Neural crest cell (in vitro differentiated cells): Measurements from ENCODE around the gene UFL1. TPM values are rescaled to one million over a fixed set of nuclear protein-coding genes. Genes with fewer than 3 reads are reported as not detected.
A peak's percentile ranks its signal among the peaks of the same experiment; 100 is the strongest.
"Not testable (repeated sequence)": the region's sequence is repeated elsewhere in the genome, so short reads cannot be mapped to it uniquely, and the experiment has no call there.

Experiments used
- DNase-seq: peaks from one replicate; pipeline ENCODE4 v3.0.0; 2021; ENCODE audit warnings: low read depth, mixed read lengths, low spot score
- H3K27ac Mint-ChIP-seq: one replicate; pipeline ENCODE4 v1.8.0; 2021; ENCODE audit warnings: mild to moderate bottlenecking, mixed read lengths; ENCODE audit not compliant: unreplicated experiment
- H3K27me3 Mint-ChIP-seq: 2 replicates; pipeline ENCODE4 v1.8.0; 2021; ENCODE audit warnings: low read depth, mild to moderate bottlenecking, mixed read lengths
- H3K36me3 Mint-ChIP-seq: 2 replicates; pipeline ENCODE4 v1.8.0; 2021; ENCODE audit warnings: low read depth, mild to moderate bottlenecking, mixed read lengths
- H3K4me1 Mint-ChIP-seq: 2 replicates; pipeline ENCODE4 v1.8.0; 2021; ENCODE audit warnings: mixed read lengths
- H3K4me3 Mint-ChIP-seq: one replicate; pipeline ENCODE4 v1.8.0; 2021; ENCODE audit warnings: mild to moderate bottlenecking, mixed read lengths
- H3K9me3 Mint-ChIP-seq: 2 replicates; pipeline ENCODE4 v1.8.0; 2021; ENCODE audit warnings: mixed read lengths
- CTCF ChIP-seq: fragments of 200-600 bp; sonication (generic); conservative IDR thresholded peaks from 2 replicates; pipeline ENCODE4 v1.5.0; 2021; ENCODE audit warnings: antibody characterized with exemption, mild to moderate bottlenecking
- long read RNA-seq: library from polyadenylated mRNA; unstranded; transcript quantifications from one replicate; pipeline ENCODE4 v2.0.0, GENCODE V29; 2020
- total RNA-seq: library from RNA; stranded (reverse); gene quantifications from 2 replicates; pipeline ENCODE4 v1.2.1, GENCODE V29; 2021

UFL1 gene
- 17.3 and 18.3 TPM in 2 replicates for total RNA-seq
- long read RNA-seq, full-length matches to known transcripts: 17 of 129 reads
- long read RNA-seq, partial matches to known transcripts: 104 of 129 reads
- long read RNA-seq, other reads (novel, unspliced or antisense): 8 of 129 reads

GRCh38 chr6:96521644-96522464, at the start of gene UFL1:
Gene UFL1, plus strand, starts transcription at chr6:96521806. Its CDS starts 68 bp downstream, at chr6:96521874.
- no peak for TF ChIP-seq CTCF
- no peaks in the 10 kb centered on the region for H3K9me3 Mint-ChIP-seq
- H3K27ac Mint-ChIP-seq: peak within 1 kb of the TSS; percentile 99
- DNase-seq: peak; percentile 83
- peak within 1 kb of the TSS; percentile 99 for H3K4me3 Mint-ChIP-seq
- no peaks in the 10 kb centered on the region for H3K27me3 Mint-ChIP-seq
- H3K4me1 Mint-ChIP-seq: peaks cover 26% of the 10 kb centered on the region
- H3K36me3 Mint-ChIP-seq: peaks cover 2% of the 10 kb centered on the region

- DNase-seq, H3K36me3 Mint-ChIP-seq, H3K27me3 Mint-ChIP-seq, H3K4me1 Mint-ChIP-seq, H3K4me3 Mint-ChIP-seq, H3K27ac Mint-ChIP-seq: not testable (repeated sequence)
- peaks cover 14% of the 10 kb centered on the region for H3K9me3 Mint-ChIP-seq
Observed at GRCh38 chr6:96472291-96472690, 49.3 kb upstream of the UFL1 start.

- TF ChIP-seq CTCF: no peak
- H3K36me3 Mint-ChIP-seq: peaks cover 3% of the 10 kb centered on the region
- no peaks in the 10 kb centered on the region for H3K4me1 Mint-ChIP-seq
- no peak overlapping the region for H3K27ac Mint-ChIP-seq
- DNase-seq: no peak
- H3K27me3 Mint-ChIP-seq: no peaks in the 10 kb centered on the region
- H3K4me3 Mint-ChIP-seq: no peak overlapping the region
- peaks cover 28% of the 10 kb centered on the region for H3K9me3 Mint-ChIP-seq
Observed at GRCh38 chr6:96478695-96479094, 42.9 kb upstream of the UFL1 start.

- no peaks in the 10 kb centered on the region for H3K27me3 Mint-ChIP-seq
- TF ChIP-seq CTCF: no peak
- no peak overlapping the region for H3K27ac Mint-ChIP-seq
- H3K9me3 Mint-ChIP-seq: peaks cover 27% of the 10 kb centered on the region
- H3K4me1 Mint-ChIP-seq: no peaks in the 10 kb centered on the region
- H3K36me3 Mint-ChIP-seq: peaks cover 20% of the 10 kb centered on the region
- H3K4me3 Mint-ChIP-seq: no peak overlapping the region
- no peak for DNase-seq
Observed at GRCh38 chr6:96491926-96492325, 29.7 kb upstream of the UFL1 start.

- no peak overlapping the region for H3K4me3 Mint-ChIP-seq
- no peak for DNase-seq
- H3K9me3 Mint-ChIP-seq: peaks cover 26% of the 10 kb centered on the region
- no peak overlapping the region for H3K27ac Mint-ChIP-seq
- TF ChIP-seq CTCF: no peak
- no peaks in the 10 kb centered on the region for H3K4me1 Mint-ChIP-seq
- H3K27me3 Mint-ChIP-seq: no peaks in the 10 kb centered on the region
- peaks cover 34% of the 10 kb centered on the region for H3K36me3 Mint-ChIP-seq
Observed at GRCh38 chr6:96499781-96500180, 21.8 kb upstream of the UFL1 start.

- no peak for TF ChIP-seq CTCF
- H3K36me3 Mint-ChIP-seq: peaks cover 33% of the 10 kb centered on the region
- no peaks in the 10 kb centered on the region for H3K27me3 Mint-ChIP-seq
- no peak for DNase-seq
- no peak overlapping the region for H3K27ac Mint-ChIP-seq
- peaks cover 19% of the 10 kb centered on the region for H3K9me3 Mint-ChIP-seq
- no peak overlapping the region for H3K4me3 Mint-ChIP-seq
- no peaks in the 10 kb centered on the region for H3K4me1 Mint-ChIP-seq
Observed at GRCh38 chr6:96502915-96503314, 18.7 kb upstream of the UFL1 start.
